AG10803 (cell line): ENCODE results near the gene ZNF835.

Source experiments
- DNase-seq: peaks from one replicate; pipeline ENCODE4 v3.0.0; 2010; ENCODE audit warnings: low read depth
- H3K4me3 ChIP-seq: 2 replicates; pipeline ENCODE4 v1.5.1; 2011; ENCODE audit warnings: mild to moderate bottlenecking, low read length, control low read depth
- CTCF ChIP-seq: conservative IDR thresholded peaks from 2 replicates; pipeline ENCODE4 v1.5.1; 2011; ENCODE audit warnings: mild to moderate bottlenecking, low read length, control low read depth, inconsistent platforms

ZNF835 gene

GRCh38 chr19:56664511-56664910 is 7.0 kb downstream of the ZNF835 start:
- no peak for TF ChIP-seq CTCF
- DNase-seq: no peak
- H3K4me3 ChIP-seq: no peak overlapping the region

- no peak overlapping the region for H3K4me3 ChIP-seq
- no peak for TF ChIP-seq CTCF
- no peak for DNase-seq
Measured at GRCh38 chr19:56663931-56664500, 7.5 kb downstream of the ZNF835 start.

- no peak for DNase-seq
- no peak for TF ChIP-seq CTCF
- H3K4me3 ChIP-seq: no peak overlapping the region
Measured at GRCh38 chr19:56661248-56661647, 10.3 kb downstream of the ZNF835 start.

DNA sequence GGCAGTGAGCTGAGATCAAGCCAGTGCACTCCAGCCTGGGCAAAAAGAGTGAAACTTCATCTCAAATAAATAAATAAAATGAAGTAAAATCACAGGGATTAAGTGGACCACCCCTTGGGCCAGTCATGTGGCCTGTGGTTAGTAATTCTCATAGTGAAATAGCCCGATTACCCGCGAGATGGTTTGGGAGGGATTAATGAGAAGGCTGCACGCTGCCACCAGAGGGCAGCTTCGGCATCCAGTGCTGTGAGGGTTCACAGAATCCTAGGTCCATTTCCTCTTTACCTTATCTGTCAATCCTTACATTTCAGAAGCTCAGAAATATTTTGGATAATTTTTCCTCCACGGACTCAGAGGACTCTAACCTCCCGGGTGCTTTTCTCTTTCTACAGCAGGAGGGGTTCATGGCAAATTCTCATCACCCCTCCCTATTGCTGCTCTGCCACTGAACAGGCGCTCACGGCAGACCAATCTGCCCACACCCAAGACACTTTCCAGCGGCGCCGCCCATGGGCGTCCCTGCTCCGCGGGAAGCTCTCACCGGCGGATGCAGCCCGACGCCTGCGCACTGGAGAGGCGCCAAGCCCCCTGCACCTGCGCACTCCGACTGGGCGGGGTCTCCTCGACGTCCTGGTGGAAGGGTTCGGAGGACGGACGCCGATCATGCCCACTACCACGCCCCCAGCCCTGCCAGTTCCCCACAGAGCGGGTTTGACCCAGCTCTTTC is 11.0 kb downstream of the ZNF835 start:
- TF ChIP-seq CTCF: no peak
- DNase-seq: no peak
- H3K4me3 ChIP-seq: no peak overlapping the region

GRCh38 chr19:56654151-56654550 is 17.4 kb downstream of the ZNF835 start:
- no peak for TF ChIP-seq CTCF
- H3K4me3 ChIP-seq: no peak overlapping the region
- no peak for DNase-seq

DNA sequence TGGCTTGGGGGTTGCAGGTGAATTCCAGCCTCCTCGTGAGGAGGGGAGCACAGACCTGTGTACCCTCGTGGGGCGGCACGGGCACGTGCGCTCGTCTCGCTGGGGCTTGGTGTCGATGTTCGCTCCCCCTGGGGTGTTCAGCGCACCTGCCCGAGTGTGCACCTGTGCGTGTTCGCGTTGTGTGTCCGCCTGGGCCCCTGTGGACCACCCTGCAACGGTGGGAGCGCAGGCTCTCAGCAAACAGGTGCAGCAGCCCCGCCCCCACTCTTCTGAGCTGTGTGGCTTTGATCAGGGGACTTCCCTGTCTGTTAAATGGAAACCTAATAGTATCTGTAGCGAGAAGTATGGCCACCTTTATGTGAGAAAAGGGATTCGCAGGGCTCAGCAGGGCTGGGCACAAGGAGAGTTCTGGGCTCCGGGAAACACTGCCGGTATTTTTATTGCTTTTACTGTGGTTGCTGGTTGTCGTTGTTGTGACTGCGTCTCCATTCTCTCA is 28.0 kb downstream of the ZNF835 start:
- DNase-seq: no peak
- no peak for TF ChIP-seq CTCF
- no peak overlapping the region for H3K4me3 ChIP-seq
